NCI-H128 (cell line): ENCODE results near the gene MED22.
"Not testable (repeated sequence)": the region's sequence is repeated elsewhere in the genome, so short reads cannot be mapped to it uniquely, and the experiment has no call there.

Experiments
- DNase-seq: peaks from one replicate; lab custom pipeline; 2025; ENCODE audit not compliant: unreplicated experiment; lab: John Stamatoyannopoulos, UW

The MED22 gene

DNA sequence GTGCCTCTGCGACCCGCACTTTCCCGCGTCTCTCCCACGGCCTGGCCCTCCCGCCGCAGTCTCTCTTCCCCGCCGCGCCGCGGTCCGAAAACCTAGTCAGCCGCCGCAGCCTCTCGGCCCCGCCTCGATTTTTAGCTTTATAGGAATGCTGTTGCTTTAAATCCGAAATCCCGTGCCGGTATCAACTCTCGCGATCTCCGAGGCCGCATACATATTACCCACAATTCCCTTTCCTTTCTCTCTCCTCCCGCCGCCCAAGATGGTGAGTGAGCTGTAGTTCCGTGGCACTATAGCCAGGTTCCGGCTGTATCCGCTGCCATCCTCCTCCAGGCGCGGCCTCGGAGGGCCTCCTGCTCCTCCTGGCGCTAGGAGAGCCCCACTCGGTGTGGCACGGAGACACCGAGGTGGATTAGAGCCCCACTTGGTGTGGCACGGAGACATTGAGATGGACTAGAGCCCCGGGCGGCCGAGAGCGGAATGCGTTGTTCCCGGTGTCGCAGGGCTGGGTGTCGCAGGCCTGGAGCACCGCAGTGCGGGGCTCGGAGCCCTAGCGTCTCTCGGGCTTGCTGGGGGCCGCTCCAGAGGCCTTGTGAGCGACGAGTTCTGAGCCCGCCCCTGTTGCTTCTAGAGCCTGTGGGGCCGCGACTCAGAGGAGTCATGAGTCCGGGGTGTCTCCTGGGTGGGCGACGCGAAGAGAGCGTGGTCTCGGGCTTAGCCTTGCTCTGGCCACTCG, at the start of gene MED22, which contains the start of gene RPL7A:
Gene MED22, minus strand, starts transcription at position 147 of the 733 bp plus-strand sequence. CDS start 1,469 bp downstream, outside the sequence.
Gene RPL7A, plus strand, starts transcription at position 234 of the 733 bp plus-strand sequence. Its CDS starts 26 bp downstream, at position 260.
- DNase-seq: peak; percentile 92

DNA sequence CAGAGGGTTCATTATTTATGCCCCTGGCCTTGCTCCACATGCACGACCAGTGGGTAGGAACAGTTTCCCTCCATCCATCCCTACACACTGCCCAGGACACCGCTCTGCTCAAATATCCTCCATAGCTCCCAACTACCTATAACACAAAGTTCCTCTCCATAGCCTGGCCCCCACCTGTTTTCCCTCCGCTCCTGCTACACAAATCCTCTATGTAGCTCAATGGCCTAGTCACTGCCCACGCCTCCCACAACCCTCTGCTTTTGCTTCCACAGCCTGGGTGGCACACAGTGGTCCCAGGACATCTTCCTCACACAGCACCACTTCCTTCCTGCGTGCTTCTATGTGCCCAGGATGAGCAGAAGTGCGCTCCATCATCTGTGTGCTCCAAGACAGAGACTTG, 49.4 kb upstream of the MED22 start:
- DNase-seq: no peak

DNA sequence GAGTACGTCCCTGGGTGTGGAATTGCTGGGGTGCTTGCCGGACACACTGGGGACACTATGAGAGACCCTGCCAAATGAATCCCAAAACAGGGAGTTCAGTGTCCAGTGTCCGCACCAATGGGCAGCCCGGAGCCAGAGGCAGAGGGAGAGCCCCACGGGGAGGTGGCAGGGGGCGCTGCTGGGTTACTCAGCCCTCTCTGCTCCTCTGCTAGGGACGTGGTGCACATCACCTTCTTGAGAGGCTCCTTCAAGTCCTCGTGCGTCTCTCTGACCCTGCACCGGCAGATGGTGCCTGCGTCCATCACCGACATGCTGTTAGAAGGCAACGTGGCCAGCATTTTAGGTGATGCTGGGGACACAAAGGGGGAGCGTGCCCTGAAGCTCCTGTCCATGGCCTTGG, 49.0 kb upstream of the MED22 start:
- DNase-seq: no peak

DNA sequence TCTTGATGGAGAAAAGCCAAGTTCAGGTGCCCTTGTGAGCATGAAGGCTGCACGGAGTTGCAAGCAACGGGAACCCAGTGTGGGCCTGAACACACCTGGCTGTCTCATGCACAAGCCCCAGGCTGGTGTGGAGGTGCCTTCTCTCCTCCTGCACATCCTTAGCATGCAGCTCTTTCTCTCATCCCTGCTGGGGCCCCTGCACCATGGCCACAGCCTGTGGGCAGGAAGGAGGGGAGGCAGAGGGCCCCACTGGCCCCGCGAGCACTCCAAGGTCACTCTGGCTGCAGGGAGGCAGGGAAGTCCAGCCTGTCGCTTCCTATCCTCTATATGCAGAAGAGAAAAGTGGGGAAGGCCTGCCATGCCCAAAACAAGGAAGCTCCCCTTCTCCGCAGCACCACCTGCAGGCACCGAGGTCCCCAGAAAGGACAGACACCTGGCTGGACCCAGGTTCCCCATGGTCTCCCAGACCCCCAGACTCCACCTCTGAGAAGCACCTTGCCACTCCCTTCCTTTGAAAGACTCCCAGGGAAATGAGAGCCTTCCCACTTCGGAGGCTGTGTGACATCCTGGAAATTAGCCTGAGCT, 46.8 kb upstream of the MED22 start:
- no peak for DNase-seq

DNA sequence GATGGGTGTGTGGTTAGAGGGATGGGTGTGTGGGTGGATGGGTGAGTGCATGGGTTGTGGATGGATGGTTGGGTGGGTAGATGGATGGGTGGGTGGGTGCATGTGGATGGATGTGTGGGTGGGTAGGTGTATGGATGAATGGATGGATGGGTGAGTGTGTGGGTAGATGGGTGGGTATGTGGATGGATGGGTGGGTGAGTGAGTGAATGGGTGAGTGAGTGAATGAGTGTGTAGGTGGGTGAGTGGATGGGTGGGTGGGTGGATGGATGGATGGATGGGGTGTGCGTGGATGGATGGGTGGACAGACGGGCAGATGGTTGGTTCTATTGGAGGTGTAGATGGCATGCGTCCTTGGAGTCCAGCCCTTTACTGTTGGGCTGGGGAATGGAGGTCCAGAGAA, 45.5 kb upstream of the MED22 start:
- DNase-seq: no peak

DNA sequence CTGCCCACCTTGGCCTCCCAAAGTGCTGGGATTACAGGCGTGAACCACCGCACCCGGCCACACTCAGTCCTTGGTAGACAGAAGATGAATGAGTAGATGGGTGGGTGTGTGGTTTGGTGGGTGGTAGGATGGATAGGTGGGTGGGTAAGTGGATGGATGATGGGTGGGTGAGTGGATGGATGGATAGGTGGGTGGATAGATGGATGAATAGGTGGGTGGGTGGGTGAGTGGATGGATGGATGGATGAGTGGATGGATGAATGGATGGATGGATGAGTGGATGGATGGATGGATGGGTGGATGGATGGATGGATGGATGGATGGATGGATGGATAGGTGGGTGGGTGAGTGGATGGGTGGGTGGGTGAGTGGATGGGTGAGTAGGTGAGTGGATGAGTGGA, 44.4 kb upstream of the MED22 start:
- not testable (repeated sequence) for DNase-seq

DNA sequence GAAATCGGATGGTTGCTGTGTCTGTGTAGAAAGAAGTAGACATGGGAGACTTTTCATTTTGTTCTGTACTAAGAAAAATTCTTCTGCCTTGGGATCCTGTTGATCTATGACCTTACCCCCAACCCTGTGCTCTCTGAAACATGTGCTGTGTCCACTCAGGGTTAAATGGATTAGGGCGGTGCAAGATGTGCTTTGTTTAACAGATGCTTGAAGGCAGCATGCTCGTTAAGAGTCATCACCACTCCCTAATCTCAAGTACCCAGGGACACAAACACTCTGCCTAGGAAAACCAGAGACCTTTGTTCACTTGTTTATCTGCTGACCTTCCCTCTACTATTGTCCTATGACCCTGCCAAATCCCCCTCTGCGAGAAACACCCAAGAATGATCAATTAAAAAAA, 43.5 kb upstream of the MED22 start:
- not testable (repeated sequence) for DNase-seq

DNA sequence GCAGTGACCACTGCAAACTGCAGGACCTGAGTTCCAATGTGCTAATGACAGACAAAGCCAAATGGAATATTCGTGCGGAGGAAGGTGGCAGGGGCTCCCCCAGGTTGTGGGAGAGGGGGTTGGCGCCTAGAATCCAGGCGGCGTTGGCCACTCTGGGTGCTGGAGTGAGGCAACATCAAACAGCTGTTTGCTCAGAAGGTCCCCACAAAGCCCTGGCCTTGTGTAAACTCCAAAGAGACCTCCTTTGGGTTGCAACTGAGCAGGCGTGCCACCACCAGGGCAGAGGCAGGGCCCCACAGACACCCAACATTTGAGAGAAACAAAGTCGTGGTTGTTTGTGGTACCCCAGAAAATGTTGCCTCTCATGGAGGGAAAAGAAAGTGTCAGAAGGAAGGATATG, 42.8 kb upstream of the MED22 start:
- no peak for DNase-seq

DNA sequence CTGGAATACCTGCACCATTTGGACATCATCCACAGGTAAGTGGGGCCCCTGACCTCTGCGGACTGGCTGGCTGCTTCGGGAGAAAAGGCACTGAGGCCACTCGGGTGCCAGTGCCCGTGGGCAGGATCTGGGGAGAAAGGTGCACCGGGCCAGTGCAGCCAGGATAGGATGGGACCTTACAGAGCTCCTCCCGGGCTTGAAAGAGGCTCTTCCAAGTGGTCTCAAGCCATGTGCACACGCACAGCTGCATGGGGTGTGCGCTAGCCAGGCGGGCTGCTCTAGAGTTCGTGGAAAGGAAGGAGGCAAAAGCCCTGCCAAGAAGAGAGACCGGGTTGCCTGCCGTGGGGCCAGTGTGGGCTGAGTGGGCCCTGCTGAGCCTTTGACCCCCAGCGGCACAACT, 41.6 kb upstream of the MED22 start:
- no peak for DNase-seq

DNA sequence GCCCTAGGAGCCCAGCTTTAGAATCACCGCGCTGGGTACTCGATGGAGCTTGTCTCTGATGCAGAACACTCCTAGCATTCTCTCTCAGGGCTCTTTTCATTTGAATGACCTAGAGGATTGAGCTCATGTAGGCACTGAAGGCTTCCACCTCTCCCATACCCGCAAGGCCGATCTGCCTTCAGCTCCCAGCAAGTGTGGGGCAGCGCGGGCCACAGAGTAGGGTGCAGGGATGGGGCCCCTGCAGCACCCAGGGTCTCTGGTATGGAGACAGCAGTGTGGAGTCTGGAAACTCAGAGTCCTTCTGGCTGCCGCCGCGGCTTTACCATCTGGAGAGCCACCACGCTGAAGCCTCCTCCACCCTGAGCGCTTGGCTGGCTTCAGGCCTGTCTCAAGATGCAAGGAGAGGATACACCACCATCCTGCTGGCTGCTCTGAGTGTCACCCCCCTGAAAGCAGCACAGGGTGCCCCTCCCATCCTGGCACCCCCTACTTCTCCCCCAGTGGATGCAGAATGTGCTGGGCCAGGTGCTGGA, 41.2 kb upstream of the MED22 start:
- no peak for DNase-seq

DNA sequence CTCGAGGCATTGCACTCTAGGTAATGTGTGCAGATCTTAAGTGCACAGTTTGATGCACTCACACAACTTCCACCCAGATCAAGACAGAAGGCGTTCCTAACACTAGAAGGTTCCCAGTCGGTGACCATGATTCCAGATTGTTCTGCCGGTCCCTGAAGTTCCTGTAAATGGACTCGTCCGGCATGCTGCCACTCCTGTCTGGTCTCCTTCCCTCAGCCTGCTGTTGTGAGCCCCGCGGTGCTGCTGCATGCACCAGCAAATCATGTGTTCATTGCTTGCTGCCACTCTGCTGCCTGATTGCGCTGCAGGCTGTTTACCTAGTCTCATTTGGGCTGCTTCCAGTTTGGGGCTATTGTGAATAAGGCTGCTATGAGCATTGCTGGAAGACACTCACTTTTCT, 39.7 kb upstream of the MED22 start:
- DNase-seq: no peak

DNA sequence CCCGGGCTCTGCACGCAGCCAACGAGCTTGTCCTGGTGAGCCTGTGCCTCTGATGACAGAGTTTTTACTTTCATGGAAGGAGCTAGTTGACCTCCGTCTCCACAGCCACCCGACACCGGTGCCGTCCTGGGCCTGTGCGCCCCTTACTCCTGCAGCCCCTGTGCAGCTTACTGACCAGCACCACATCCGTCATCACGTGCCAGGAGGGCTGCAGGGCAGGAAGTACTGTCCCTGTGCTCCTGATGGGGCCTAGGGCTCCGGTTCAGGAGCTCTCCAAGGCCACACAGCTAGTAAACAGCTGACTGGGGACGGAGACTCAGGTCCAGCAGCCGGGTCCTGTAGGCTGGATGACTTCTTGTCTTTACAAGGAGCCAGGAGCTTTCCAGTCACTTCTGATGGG, 38.4 kb upstream of the MED22 start:
- DNase-seq: no peak

DNA sequence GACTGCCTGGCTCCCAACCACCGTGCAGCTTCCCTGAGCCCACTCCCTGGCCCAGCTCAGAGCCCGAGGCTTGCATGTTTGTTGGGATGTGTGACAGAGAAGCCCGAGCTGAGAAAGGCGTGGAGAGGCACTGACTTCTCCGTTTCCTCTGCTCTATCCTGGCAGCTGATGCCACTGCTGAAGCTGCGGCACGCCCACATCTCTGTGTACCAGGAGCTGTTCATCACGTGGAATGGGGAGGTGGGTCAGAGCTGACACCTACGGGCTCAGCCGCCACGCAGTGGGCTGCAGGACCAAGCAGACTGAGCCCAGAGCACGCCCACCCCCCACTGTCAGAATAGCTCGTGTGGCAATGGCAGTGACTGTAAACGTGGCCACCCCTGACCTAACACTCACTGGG, 37.5 kb upstream of the MED22 start:
- no peak for DNase-seq

DNA sequence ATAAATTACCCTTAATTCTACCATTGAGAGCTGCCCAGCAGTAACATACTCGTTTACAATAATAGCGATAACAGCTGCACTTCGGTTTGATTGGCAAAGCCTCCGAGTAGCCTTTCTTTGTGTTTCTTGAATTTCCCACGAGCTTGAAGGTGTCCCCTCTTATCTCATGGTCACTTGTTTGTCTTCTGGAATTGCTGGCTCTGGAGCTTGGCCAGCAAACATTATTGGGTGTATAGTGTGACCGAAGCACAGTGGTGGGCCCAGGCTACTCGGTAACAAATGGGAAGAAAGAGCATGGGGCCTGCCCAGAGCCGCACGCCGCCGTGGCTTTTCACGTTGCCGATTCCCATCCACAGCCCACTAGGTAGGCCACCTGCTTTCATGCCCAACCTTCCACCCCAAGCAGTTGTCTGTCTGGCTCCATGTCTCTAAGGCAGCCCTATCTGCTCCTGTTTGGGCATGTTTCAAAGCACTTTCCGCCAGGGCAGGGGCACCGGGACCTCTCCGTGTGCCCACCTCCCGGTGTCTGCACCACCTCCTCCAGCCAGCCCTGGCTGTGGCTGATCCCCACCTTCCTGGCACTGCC, 36.9 kb upstream of the MED22 start:
- DNase-seq: no peak

DNA sequence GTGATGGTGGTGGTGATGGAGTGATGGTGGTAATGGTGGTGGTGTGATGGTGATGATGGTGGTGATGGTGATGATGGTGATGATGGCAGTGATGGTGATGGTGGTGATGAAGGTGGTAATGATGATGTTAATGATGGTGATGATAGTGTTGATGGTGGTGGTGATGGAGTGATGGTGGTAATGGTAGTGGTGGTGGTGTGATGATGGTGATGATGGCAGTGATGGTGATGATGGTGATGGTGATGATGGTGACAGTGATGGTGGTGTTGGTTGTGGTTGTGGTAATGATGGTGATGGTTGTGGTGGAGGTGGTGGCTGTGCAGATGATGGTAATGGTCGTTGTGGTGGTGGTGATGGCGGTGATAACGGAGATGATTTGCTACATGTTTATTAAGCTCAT, 35.5 kb upstream of the MED22 start:
- DNase-seq: no peak

DNA sequence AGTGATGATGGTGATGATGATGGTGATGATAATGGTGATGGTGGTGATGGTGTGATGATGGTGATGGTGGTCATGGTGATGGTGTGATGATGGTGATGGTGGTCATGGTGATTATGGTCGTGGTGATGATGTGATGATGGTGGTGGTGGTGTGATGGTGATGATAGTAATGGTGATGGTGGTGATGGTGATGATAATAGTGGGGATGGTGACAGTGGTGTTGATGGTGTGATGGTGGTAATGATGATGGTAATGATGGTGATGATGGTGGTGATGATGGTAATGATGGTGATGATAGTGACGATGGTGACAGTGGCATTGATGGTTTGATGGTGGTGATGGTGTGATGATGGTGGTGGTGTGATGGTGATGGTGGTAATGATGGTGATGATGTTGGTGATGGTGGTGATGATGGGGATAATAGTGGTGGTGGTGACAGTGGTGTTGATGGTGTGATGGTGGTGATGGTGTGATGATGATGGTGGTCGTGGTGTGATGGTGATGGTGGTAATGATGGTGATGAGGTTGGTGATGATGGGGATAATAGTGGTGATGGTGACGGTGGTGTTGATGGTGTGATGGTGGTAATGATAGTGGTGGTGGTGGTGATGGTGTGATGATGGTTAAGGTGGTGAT, 34.7 kb upstream of the MED22 start:
- DNase-seq: no peak

DNA sequence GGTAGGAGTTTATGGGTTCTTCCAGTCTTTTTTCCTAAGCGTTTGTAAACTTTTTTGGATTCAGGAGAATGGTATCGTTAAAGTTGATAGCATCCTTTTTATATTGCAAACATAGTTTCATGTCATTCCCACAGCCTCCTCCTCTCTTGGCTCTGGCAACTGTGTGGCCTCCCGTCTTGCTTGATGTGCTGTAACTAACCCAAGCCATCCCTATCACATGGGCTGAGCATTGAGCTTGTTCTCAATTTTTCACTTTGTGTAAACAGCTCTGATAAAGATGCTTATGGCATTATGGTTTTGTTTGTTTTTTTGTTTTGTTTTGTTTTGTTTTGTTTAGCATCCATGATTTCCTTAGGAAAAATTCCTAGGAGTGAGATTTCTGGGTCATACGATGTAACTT, 32.8 kb upstream of the MED22 start:
- DNase-seq: no peak

DNA sequence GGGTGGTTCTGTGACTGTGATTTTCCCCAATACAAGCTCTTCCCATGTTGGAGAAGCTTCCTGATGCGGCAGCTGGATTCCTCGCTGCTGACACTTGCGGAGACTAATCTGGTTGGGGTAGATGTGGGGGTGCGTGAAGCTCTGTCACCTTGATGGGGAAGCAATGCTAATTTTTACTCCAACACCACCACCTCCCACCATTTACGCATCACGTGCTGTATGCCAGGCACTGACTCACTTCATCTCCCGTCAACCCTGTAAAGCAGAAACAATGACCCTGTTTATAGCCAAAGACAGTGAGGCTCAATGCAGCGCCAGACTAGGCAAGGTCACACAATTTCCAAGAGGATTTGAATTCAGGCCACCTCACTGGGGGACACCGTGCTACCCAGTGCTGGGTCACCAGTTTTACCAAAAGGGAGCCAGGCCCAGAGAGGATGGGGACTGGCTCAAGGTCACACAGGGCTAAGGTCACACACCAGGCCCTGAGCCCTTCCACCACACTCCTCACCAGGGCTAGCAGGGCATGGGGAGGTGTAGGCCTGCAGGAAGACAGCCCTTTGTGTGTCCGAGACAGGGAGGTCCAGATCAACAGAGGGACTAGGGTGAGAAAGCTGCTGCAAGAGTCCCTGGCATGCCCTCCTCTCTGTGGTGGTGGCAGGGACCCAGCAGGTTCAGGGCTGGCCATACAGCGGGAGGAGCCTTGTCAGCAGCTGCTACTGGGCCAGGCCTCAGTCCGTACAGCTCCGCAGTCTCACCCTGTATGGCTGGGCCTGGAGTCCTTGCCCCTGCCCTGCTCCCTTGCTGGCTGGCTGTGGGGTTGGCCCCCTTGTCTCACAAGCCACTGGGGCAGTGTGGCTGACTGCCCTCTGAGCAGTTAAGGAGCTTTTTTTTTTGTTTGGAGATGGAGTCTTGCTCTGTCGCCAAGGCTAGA, 31.5 kb upstream of the MED22 start:
- no peak for DNase-seq

DNA sequence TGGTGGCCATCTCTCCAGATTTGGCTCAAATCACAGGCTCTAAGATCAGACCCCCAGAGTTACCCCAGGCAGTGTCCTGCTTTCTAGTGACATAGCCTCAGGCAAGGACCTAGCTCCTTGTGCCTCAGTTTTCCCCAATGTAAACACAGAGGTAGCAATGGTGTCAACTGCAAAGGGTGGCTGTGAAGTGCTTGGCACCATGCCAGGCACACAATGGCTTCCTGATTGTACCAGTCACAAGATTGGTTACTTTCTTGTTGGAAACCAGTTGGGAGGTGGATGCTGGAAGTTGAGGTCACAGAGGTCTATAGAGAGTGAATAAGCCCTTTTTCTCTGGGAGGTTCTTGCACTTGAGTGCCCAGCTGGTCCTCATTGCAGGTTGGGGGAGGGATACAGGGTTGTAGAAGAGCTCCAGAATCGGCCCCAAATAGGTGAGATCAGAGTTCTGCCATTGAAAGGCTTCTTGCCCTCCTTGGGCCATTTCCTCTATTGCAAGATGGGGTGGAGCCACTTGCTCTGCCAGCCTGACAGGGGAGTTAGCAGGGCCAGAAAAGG, 30.6 kb upstream of the MED22 start:
- DNase-seq: no peak

DNA sequence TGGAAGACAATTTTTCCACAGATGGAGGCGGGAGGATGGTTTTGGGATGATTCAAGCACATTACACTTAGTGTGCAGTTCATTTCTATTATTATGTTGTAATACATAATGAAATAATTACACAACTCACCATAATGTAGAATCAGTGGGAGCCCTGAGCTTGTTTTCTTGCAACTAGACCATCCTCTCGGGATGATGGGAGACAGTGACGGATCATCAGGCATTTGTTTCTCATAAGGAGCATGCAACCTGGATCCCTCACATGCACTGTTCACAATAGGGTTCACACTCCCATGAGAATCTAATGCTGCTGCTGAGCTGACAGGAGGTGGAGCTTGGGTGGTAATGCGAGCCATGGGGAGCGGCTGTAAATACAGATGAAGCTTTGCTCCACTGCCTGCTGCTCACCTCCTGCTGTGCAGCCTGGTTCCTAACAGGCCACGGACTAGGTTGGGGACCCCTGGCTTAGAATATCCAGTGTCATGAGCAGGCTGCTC, 29.8 kb upstream of the MED22 start:
- no peak for DNase-seq
